Stimulated activated effector memory CD8-positive, alpha-beta T cell treated with anti-CD3 and anti-CD28 coated beads, Interleukin-12 subunit alpha, Interleukin-12 subunit beta, amount 100 ng/mL, for 72 hours (primary cell): ENCODE results near the gene PRKG1.

Experiments used
- ATAC-seq: fragments of 150-1000 bp; cut with Tn5 transposase; 2 replicates; pipeline ENCODE4 v1.10.0; 2021
- DNase-seq, 2 donors: peaks; one replicate each; pipeline ENCODE4 v3.0.0; 2021 to 2022; ENCODE audit warnings: low spot score in 2 of 2
- H3K27ac Mint-ChIP-seq: one replicate; pipeline ENCODE4 v1.8.0; 2022; ENCODE audit warnings: mild to moderate bottlenecking, mixed read lengths
- H3K36me3 Mint-ChIP-seq: one replicate; pipeline ENCODE4 v1.8.0; 2022; ENCODE audit warnings: mild to moderate bottlenecking, mixed read lengths
- H3K4me1 Mint-ChIP-seq: one replicate; pipeline ENCODE4 v1.8.0; 2022; ENCODE audit warnings: mixed read lengths
- H3K4me3 Mint-ChIP-seq: one replicate; pipeline ENCODE4 v1.8.0; 2022; ENCODE audit warnings: mild to moderate bottlenecking, mixed read lengths
- H3K9me3 Mint-ChIP-seq: one replicate; pipeline ENCODE4 v1.8.0; 2022; ENCODE audit warnings: mixed read lengths

Gene PRKG1

DNA sequence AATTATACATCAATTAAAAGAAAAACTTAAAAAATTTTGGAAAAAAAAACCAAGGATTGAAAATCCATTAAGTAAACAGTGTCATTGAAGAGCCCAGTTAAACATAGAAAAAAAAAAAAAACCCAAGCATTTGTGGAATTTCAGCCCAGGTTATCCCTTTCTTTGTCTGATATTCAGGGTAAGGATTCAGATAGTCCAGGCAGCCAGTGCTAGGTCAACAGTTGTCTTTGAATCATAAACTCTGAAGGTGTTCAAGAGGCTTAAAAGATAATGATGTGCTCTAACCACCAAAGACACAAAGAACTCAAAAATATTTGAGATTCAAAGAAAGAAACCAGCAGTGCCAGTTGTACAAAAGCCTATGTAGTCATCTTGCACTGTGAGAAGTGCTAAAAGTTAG, 969.5 kb downstream of the PRKG1 start:
- Mint-ChIP-seq H3K4me1 (no peaks in the 10 kb centered on the region), H3K4me3 (no peak overlapping the region), H3K9me3 (peaks cover under 1% of the 10 kb centered on the region), H3K36me3 (no peaks in the 10 kb centered on the region), H3K27ac (no peak overlapping the region)
- no peak for ATAC-seq
- DNase-seq = no peak

GRCh38 chr10:52048051-52048450, 973.8 kb downstream of the PRKG1 start:
- H3K4me1 Mint-ChIP-seq = no peaks in the 10 kb centered on the region
- H3K27ac Mint-ChIP-seq = no peak overlapping the region
- ATAC-seq = no peak
- no peak for DNase-seq
- peaks cover 14% of the 10 kb centered on the region for H3K9me3 Mint-ChIP-seq
- H3K4me3 Mint-ChIP-seq = no peak overlapping the region
- no peaks in the 10 kb centered on the region for H3K36me3 Mint-ChIP-seq

DNA sequence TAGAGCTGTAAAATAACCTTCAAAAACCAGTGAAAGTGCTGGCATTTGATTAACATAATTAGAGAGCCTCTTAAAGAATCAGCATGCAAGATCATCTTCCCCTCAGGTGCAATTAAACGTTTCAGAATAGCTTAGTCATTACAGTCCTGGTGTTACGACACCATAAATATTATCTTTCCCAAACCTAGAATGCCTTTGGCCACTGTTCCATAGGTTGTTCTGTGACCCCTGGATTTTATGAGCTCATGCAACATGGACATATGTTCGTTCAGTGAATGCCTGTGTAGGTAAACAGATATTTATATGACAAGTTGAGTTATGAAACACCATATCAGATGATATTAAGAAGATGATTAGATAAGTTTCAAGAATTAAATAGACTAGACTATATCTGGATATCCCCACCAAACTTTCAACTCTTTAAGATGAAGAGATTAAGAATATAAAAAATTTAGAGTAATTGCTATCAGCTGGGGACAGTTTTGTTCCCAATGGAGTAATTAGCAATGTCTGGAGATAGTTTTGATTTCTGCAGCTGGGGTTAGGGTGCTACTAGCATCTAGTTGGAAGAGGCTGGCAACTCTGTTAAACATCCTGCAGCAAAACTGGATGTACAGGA, 976.3 kb downstream of the PRKG1 start:
- Mint-ChIP-seq H3K9me3 (peaks cover 14% of the 10 kb centered on the region), H3K4me3 (no peak overlapping the region), H3K27ac (no peak overlapping the region), H3K4me1 (no peaks in the 10 kb centered on the region), H3K36me3 (no peaks in the 10 kb centered on the region)
- DNase-seq (no peak), ATAC-seq (no peak)

- no peak for ATAC-seq
- Mint-ChIP-seq H3K36me3 (no peaks in the 10 kb centered on the region), H3K4me3 (no peak overlapping the region), H3K4me1 (no peaks in the 10 kb centered on the region), H3K9me3 (peaks cover 14% of the 10 kb centered on the region), H3K27ac (no peak overlapping the region)
- no peak for DNase-seq
Observed at GRCh38 chr10:52053497-52053896, 979.2 kb downstream of the PRKG1 start.

DNA sequence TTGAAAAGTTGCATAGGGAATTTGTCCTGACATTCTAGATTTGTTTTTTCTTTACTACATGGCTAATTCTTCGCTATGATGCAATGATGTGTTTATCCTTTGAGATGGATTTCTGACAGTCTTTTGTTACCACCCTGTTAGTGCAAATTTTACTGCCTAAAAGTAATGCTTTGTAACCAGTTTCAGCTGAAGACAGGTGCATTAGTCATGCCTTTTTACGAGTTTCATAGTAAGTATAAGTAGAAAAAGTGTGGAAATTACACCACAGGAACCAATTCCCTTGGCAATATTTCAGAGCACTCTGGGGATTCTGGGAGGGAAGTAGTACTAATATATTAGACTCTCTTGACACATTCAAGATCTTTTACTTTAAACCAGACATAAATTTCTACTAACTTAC, 982.0 kb downstream of the PRKG1 start:
- ATAC-seq = no peak

DNA sequence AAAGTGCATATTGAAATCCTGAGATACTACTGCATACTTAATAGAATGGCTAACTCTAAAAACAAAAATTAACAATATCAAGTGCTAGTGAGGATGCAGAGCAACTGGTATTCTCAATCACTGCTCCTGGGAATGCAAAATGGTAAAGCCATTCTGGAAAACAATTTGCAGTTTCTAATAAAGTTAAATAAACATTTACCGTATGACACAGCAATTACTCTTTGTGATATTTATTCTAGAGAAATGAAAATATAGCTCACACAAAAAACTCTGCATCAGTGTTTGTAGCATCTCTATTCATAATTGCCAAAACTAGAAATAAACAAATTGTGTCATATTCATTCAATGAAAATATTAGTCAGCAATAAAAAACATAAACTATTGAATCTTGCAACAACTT, 984.8 kb downstream of the PRKG1 start:
- ATAC-seq (no peak), DNase-seq (no peak)
- Mint-ChIP-seq H3K4me1 (no peaks in the 10 kb centered on the region), H3K9me3 (no peaks in the 10 kb centered on the region), H3K27ac (no peak overlapping the region), H3K4me3 (no peak overlapping the region), H3K36me3 (no peaks in the 10 kb centered on the region)

More for the DNA sequence above, 982.0 kb downstream of the PRKG1 start:
- Mint-ChIP-seq H3K9me3 (peaks cover 2% of the 10 kb centered on the region), H3K4me3 (no peak overlapping the region), H3K36me3 (no peaks in the 10 kb centered on the region), H3K27ac (no peak overlapping the region), H3K4me1 (no peaks in the 10 kb centered on the region)
- DNase-seq = no peak

DNA sequence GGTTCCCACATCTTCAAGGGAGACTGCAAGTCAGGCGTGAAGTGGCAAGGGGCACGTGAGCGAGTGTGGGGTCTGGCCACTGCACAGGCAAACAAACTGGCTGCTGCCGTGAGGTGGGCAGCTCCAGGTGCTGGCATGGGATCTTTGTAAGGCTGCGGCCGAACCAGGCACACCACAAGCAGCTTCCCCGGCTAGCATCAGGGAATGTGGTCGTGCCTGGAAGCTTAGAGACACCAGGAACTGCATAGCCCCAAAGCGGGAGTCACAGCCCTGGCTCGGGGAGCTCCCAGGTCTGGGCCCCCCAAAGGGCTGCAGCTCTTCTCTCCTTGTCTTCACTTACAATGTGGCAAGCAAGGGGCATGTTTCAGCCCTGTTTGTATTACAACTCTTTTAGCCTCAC, 988.9 kb downstream of the PRKG1 start:
- Mint-ChIP-seq H3K4me1 (no peaks in the 10 kb centered on the region), H3K36me3 (no peaks in the 10 kb centered on the region), H3K27ac (no peak overlapping the region), H3K4me3 (no peak overlapping the region), H3K9me3 (no peaks in the 10 kb centered on the region)
- peak; percentile 13 for ATAC-seq
- no peak for DNase-seq

DNA sequence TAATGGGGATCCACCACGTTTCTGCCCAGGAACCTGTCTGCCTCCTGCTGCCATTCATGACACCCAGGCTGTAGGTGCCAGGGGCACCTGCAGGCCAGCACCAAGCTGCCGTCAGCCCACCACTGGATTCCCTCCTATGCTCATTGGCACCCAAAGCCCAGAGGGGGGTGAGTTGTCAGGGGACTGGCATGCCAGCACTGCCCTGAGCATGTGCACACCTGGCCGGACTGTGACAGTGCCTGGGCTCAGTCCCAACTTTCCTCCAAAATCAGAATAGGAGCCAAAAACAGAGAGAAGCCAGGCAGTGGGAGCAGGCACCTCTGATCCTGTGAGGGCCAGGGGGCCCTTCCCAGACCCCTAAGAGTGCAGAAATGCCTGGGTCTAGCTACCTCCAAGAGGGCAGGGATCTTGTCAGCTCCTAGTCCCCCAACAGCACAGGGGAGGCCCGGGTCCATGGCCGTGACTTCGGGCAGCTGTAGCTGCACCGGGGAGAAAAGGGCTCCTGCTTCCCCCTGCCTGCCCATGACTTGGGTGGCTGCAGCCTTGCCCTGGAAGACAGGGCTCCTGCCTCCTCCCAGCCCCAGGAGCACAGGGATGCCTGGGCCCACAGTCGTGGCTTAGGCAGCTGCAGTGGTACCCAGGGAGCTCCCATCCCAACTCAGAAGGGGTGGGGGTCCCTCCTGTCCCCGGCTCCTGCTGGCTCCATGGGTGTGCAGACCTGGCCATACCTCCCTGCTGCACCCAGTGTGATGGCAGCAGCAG, 990.0 kb downstream of the PRKG1 start:
- Mint-ChIP-seq H3K9me3 (no peaks in the 10 kb centered on the region), H3K36me3 (no peaks in the 10 kb centered on the region), H3K4me1 (no peaks in the 10 kb centered on the region), H3K4me3 (no peak overlapping the region), H3K27ac (no peak overlapping the region)
- DNase-seq (no peak), ATAC-seq (peak; percentile 49)

DNA sequence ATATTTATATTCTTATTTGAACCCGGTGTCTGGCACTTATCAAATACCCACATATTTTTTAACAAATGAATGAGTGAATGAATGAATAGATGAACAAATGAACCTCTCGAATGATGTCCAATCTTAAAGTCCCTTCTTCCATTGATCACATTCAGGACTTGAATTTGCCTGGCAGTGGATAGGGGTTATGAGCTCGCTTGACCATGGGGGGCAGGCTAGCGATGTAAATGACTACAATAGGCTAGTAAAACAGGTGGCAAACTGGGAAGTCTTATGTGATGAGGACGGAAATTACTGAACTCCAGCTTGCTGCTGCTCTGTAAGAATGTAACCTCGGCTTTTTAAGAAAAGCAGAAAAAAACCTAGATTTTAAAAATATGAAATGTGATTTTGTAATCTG, 992.1 kb downstream of the PRKG1 start:
- DNase-seq (no peak), ATAC-seq (no peak)
- H3K4me3 Mint-ChIP-seq = no peak overlapping the region
- H3K9me3 Mint-ChIP-seq = peaks cover 2% of the 10 kb centered on the region
- no peak overlapping the region for H3K27ac Mint-ChIP-seq
- no peaks in the 10 kb centered on the region for H3K36me3 Mint-ChIP-seq
- no peaks in the 10 kb centered on the region for H3K4me1 Mint-ChIP-seq

- H3K27ac Mint-ChIP-seq = no peak overlapping the region
Observed at GRCh38 chr10:52068485-52068884, 994.2 kb downstream of the PRKG1 start.

DNA sequence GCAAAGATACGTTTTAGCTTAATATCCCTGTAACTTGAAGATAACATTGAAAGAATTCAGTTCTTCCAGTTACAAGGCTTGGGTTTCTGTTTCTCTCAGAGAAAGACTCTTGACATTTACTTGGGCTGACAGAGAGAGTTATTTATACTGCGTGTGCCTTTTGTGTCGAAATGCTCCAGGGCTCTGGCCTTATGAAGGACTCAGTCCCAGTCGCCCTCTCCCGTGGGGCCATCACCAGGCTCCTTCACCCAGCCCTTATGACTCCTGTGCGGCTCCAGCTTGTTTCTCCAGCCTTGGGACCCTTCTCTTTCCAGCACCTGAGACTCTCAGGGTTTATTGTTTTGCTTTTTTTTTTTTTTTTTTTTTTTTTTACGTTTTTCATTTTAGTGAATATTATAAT, 997.5 kb downstream of the PRKG1 start:
- ATAC-seq = no peak

More at GRCh38 chr10:52068485-52068884, 994.2 kb downstream of the PRKG1 start:
- H3K4me1 Mint-ChIP-seq = no peaks in the 10 kb centered on the region
- no peaks in the 10 kb centered on the region for H3K36me3 Mint-ChIP-seq
- no peak overlapping the region for H3K4me3 Mint-ChIP-seq
- DNase-seq (no peak), ATAC-seq (no peak)
- H3K9me3 Mint-ChIP-seq = peaks cover 5% of the 10 kb centered on the region

DNA sequence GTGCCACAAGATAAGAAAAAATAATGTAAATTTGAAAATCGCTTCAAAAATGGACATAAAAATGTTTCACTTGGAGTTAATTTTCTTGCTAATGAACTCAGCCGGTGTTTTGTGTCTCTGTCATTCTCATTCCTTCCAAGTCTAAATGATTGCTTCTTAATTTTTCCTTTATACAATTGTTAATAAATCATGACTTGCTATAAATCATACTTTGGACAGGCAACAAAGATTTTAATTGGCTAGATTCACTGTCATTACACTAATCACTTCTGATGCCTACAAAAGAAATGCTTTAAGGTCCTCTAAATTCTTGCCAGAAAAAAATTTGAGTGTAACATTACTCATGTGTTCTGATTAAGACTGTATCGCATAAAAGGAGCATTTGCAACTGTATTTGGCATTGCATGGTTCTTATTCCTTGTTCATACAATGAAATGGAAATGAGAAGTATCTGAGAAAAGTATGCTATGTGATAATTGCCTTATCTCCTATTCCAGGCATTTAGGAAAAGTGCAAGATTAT, 1000.3 kb downstream of the PRKG1 start:
- Mint-ChIP-seq H3K27ac (no peak overlapping the region), H3K4me3 (no peak overlapping the region), H3K9me3 (peaks cover 5% of the 10 kb centered on the region), H3K4me1 (no peaks in the 10 kb centered on the region), H3K36me3 (no peaks in the 10 kb centered on the region)
- ATAC-seq (no peak), DNase-seq (no peak)

More for the DNA sequence above, 997.5 kb downstream of the PRKG1 start:
- no peaks in the 10 kb centered on the region for H3K4me1 Mint-ChIP-seq
- peaks cover 5% of the 10 kb centered on the region for H3K9me3 Mint-ChIP-seq
- DNase-seq = no peak
- no peak overlapping the region for H3K4me3 Mint-ChIP-seq
- no peaks in the 10 kb centered on the region for H3K36me3 Mint-ChIP-seq
- no peak overlapping the region for H3K27ac Mint-ChIP-seq

- H3K4me3 Mint-ChIP-seq = no peak overlapping the region
- no peak overlapping the region for H3K27ac Mint-ChIP-seq
- peaks cover under 1% of the 10 kb centered on the region for H3K9me3 Mint-ChIP-seq
- no peak for ATAC-seq
- H3K4me1 Mint-ChIP-seq = no peaks in the 10 kb centered on the region
- DNase-seq = no peak
- no peaks in the 10 kb centered on the region for H3K36me3 Mint-ChIP-seq
Observed at GRCh38 chr10:52077814-52078213, 1003.5 kb downstream of the PRKG1 start.

GRCh38 chr10:52078397-52078937, 1004.2 kb downstream of the PRKG1 start:
- Mint-ChIP-seq H3K4me1 (no peaks in the 10 kb centered on the region), H3K4me3 (no peak overlapping the region), H3K9me3 (peaks cover 2% of the 10 kb centered on the region), H3K36me3 (no peaks in the 10 kb centered on the region), H3K27ac (no peak overlapping the region)
- ATAC-seq (no peak), DNase-seq (no peak)

DNA sequence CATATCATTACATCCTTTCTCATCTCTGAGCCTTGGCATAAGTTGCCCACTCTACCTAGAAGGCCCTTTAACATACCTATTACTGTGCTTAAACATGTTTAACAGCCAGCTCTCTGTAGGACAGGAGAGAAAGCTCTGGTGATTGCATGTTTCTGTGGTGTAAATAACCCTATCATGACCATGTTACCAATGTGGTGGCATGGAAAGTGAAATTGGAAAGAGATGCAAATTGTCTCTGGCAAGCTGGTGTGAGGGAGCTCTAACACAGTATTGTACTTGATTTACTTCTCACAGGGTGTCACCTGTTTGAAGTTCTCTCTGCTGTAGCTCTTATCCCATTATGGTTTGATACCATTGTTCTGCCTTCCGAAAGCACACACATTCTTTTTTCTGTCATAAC, 1008.0 kb downstream of the PRKG1 start:
- DNase-seq (no peak), ATAC-seq (no peak)
- Mint-ChIP-seq H3K36me3 (no peaks in the 10 kb centered on the region), H3K27ac (no peak overlapping the region), H3K4me1 (no peaks in the 10 kb centered on the region), H3K9me3 (peaks cover 4% of the 10 kb centered on the region), H3K4me3 (no peak overlapping the region)

DNA sequence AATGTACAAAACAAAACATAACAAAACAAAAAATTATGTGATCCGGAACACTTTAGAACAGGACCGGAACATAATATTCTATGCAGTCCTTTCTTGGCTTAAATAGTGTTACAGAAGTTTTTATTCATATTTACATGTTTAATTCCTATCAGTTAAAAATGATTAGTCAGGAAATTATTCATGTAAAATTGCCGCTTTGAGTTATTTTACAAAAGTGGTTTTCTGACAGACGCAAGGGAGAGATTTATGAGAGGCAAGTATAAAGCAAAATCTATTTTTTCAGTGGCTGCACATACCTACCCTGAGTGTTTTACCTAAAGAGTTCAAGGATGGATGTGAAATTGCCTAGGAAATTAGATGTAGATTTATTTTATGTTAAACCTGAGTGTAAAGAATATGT, 1009.1 kb downstream of the PRKG1 start:
- Mint-ChIP-seq H3K4me3 (no peak overlapping the region), H3K9me3 (peaks cover 4% of the 10 kb centered on the region), H3K36me3 (no peaks in the 10 kb centered on the region), H3K27ac (no peak overlapping the region), H3K4me1 (no peaks in the 10 kb centered on the region)
- ATAC-seq (no peak), DNase-seq (no peak)
